ENCODE results near the gene S100A8. TPM values are rescaled to one million over a fixed set of nuclear protein-coding genes. Genes with fewer than 3 reads are reported as not detected.

Gene S100A8
- total RNA-seq (291 TPM), polyA plus RNA-seq (754 TPM)
- long read RNA-seq, donor 1, partial matches to known transcripts: 0 of 3 reads
- long read RNA-seq, donor 1, other reads (novel, unspliced or antisense): 0 of 3 reads
- long read RNA-seq, donor 2, transcript S100A8-202 (3 exons, 523 nt): major isoform, 37 of 58 reads
- long read RNA-seq, donor 2, transcript S100A8-203 (2 exons, 717 nt): minor isoform, 19 of 58 reads
- long read RNA-seq, donor 2, partial matches to known transcripts: 0 of 58 reads
- long read RNA-seq, donor 2, other reads (novel, unspliced or antisense): 0 of 58 reads
- long read RNA-seq, donor 3, transcript S100A8-202 (3 exons, 523 nt): major isoform, 43 of 67 reads
- long read RNA-seq, donor 3, transcript S100A8-203 (2 exons, 717 nt): minor isoform, 24 of 67 reads
- long read RNA-seq, donor 3, partial matches to known transcripts: 0 of 67 reads
- long read RNA-seq, donor 3, other reads (novel, unspliced or antisense): 0 of 67 reads
- long read RNA-seq, donor 4, transcript S100A8-202 (3 exons, 523 nt): major isoform, 27 of 46 reads
- long read RNA-seq, donor 4, transcript S100A8-203 (2 exons, 717 nt): minor isoform, 19 of 46 reads
- long read RNA-seq, donor 4, partial matches to known transcripts: 0 of 46 reads
- long read RNA-seq, donor 4, other reads (novel, unspliced or antisense): 0 of 46 reads
- long read RNA-seq, donor 5, transcript S100A8-203 (2 exons, 717 nt): minor isoform, 173 of 526 reads
- long read RNA-seq, donor 5, transcript S100A8-202 (3 exons, 523 nt): major isoform, 318 of 526 reads
- long read RNA-seq, donor 5, partial matches to known transcripts: 0 of 526 reads
- long read RNA-seq, donor 5, other reads (novel, unspliced or antisense): 35 of 526 reads
- long read RNA-seq, donor 6, transcript S100A8-202 (3 exons, 523 nt): major isoform, 33 of 42 reads
- long read RNA-seq, donor 6, transcript S100A8-203 (2 exons, 717 nt): minor isoform, 9 of 42 reads
- long read RNA-seq, donor 6, partial matches to known transcripts: 0 of 42 reads
- long read RNA-seq, donor 6, other reads (novel, unspliced or antisense): 0 of 42 reads
- long read RNA-seq, donor 7, transcript S100A8-203 (2 exons, 717 nt): minor isoform, 24 of 61 reads
- long read RNA-seq, donor 7, transcript S100A8-202 (3 exons, 523 nt): major isoform, 36 of 61 reads
- long read RNA-seq, donor 7, partial matches to known transcripts: 0 of 61 reads
- long read RNA-seq, donor 7, other reads (novel, unspliced or antisense): 0 of 61 reads
- long read RNA-seq, donor 8, transcript S100A8-202 (3 exons, 523 nt): major isoform, 23 of 36 reads
- long read RNA-seq, donor 8, transcript S100A8-203 (2 exons, 717 nt): minor isoform, 13 of 36 reads
- long read RNA-seq, donor 8, partial matches to known transcripts: 0 of 36 reads
- long read RNA-seq, donor 8, other reads (novel, unspliced or antisense): 0 of 36 reads
- long read RNA-seq, donor 9, transcript S100A8-203 (2 exons, 717 nt): minor isoform, 26 of 81 reads
- long read RNA-seq, donor 9, transcript S100A8-202 (3 exons, 523 nt): major isoform, 50 of 81 reads
- long read RNA-seq, donor 9, partial matches to known transcripts: 5 of 81 reads
- long read RNA-seq, donor 9, other reads (novel, unspliced or antisense): 0 of 81 reads
- long read RNA-seq, donor 10, transcript S100A8-202 (3 exons, 523 nt): major isoform, 56 of 76 reads
- long read RNA-seq, donor 10, transcript S100A8-203 (2 exons, 717 nt): minor isoform, 20 of 76 reads
- long read RNA-seq, donor 10, partial matches to known transcripts: 0 of 76 reads
- long read RNA-seq, donor 10, other reads (novel, unspliced or antisense): 0 of 76 reads

GRCh38 chr1:153390938-153391710 lies at the start of gene S100A8:
Gene S100A8 (minus strand): TSS chr1:153391073. CDS start chr1:153390535, 538 bp downstream.
- H3K9me3 ChIP-seq (ENCODE audit: control insufficient read depth in 2 of 2, insufficient read depth in 1 of 2, low read length in 1 of 2): no peaks in the 10 kb centered on the region
- H3K4me3 ChIP-seq (ENCODE audit: low read length in 2 of 2): no peak within 1 kb of the TSS
- no peak within 1 kb of the TSS for H3K27ac ChIP-seq (ENCODE audit: low read depth in 1 of 2, low read length in 1 of 2)
- no peaks in the 10 kb centered on the region for H3K27me3 ChIP-seq (ENCODE audit: control insufficient read depth in 2 of 2, insufficient read depth in 1 of 2, low read length in 1 of 2)
- WGBS: 86% methylated on average over 7 of the region's 7 CpGs
- no peaks in the 10 kb centered on the region for H3K4me1 ChIP-seq (ENCODE audit: control insufficient read depth in 2 of 2, insufficient read depth in 2 of 2, low read length in 2 of 2)
- DNase-seq (ENCODE audit: low read depth in 6 of 9, low spot score in 9 of 9): peak in 1 of 9 donors; percentile 20
- H3K36me3 ChIP-seq (ENCODE audit: control insufficient read depth in 2 of 2, insufficient read depth in 2 of 2, low read length in 1 of 2): no peaks in the 10 kb centered on the region

GRCh38 chr1:153439273-153439672 lies 48.4 kb upstream of the S100A8 start:
- H3K36me3 ChIP-seq (ENCODE audit: control insufficient read depth in 2 of 2, insufficient read depth in 2 of 2, low read length in 1 of 2): no peaks in the 10 kb centered on the region

GRCh38 chr1:153438599-153438998 lies 47.7 kb upstream of the S100A8 start:
- DNase-seq (ENCODE audit: low read depth in 6 of 9, low spot score in 9 of 9): no peak
- Histone ChIP-seq H3K27me3 (ENCODE audit: control insufficient read depth in 2 of 2, insufficient read depth in 1 of 2, low read length in 1 of 2) (no peaks in the 10 kb centered on the region), H3K27ac (ENCODE audit: low read depth in 1 of 2, low read length in 1 of 2) (no peak overlapping the region), H3K36me3 (ENCODE audit: control insufficient read depth in 2 of 2, insufficient read depth in 2 of 2, low read length in 1 of 2) (no peaks in the 10 kb centered on the region), H3K4me1 (ENCODE audit: control insufficient read depth in 2 of 2, insufficient read depth in 2 of 2, low read length in 2 of 2) (no peaks in the 10 kb centered on the region), H3K9me3 (ENCODE audit: control insufficient read depth in 2 of 2, insufficient read depth in 1 of 2, low read length in 1 of 2) (peaks cover 0 to 5% of the 10 kb centered on the region in 2 donors), H3K4me3 (ENCODE audit: low read length in 2 of 2) (no peak overlapping the region)
- WGBS: 87% methylated on average over 7 of the region's 7 CpGs

More at GRCh38 chr1:153439273-153439672, 48.4 kb upstream of the S100A8 start:
- Histone ChIP-seq H3K27ac (ENCODE audit: low read depth in 1 of 2, low read length in 1 of 2) (no peak overlapping the region), H3K4me1 (ENCODE audit: control insufficient read depth in 2 of 2, insufficient read depth in 2 of 2, low read length in 2 of 2) (no peaks in the 10 kb centered on the region), H3K9me3 (ENCODE audit: control insufficient read depth in 2 of 2, insufficient read depth in 1 of 2, low read length in 1 of 2) (peaks cover 0 to 6% of the 10 kb centered on the region in 2 donors), H3K27me3 (ENCODE audit: control insufficient read depth in 2 of 2, insufficient read depth in 1 of 2, low read length in 1 of 2) (no peaks in the 10 kb centered on the region), H3K4me3 (ENCODE audit: low read length in 2 of 2) (no peak overlapping the region)
- no peak for DNase-seq (ENCODE audit: low read depth in 6 of 9, low spot score in 9 of 9)

- H3K4me3 ChIP-seq (ENCODE audit: low read length in 2 of 2): no peak overlapping the region
- no peaks in the 10 kb centered on the region for H3K9me3 ChIP-seq (ENCODE audit: control insufficient read depth in 2 of 2, insufficient read depth in 1 of 2, low read length in 1 of 2)
- no peak for DNase-seq (ENCODE audit: low read depth in 6 of 9, low spot score in 9 of 9)
- H3K27me3 ChIP-seq (ENCODE audit: control insufficient read depth in 2 of 2, insufficient read depth in 1 of 2, low read length in 1 of 2): no peaks in the 10 kb centered on the region
- 95% methylated on average over 4 of the region's 4 CpGs for WGBS
- H3K27ac ChIP-seq (ENCODE audit: low read depth in 1 of 2, low read length in 1 of 2): no peak overlapping the region
- H3K36me3 ChIP-seq (ENCODE audit: control insufficient read depth in 2 of 2, insufficient read depth in 2 of 2, low read length in 1 of 2): no peaks in the 10 kb centered on the region
- no peaks in the 10 kb centered on the region for H3K4me1 ChIP-seq (ENCODE audit: control insufficient read depth in 2 of 2, insufficient read depth in 2 of 2, low read length in 2 of 2)
These were observed 46.4 kb upstream of the S100A8 start for GRCh38 chr1:153437236-153437635.

- Histone ChIP-seq H3K36me3 (ENCODE audit: control insufficient read depth in 2 of 2, insufficient read depth in 2 of 2, low read length in 1 of 2) (no peaks in the 10 kb centered on the region), H3K4me3 (ENCODE audit: low read length in 2 of 2) (no peak overlapping the region), H3K27ac (ENCODE audit: low read depth in 1 of 2, low read length in 1 of 2) (no peak overlapping the region), H3K4me1 (ENCODE audit: control insufficient read depth in 2 of 2, insufficient read depth in 2 of 2, low read length in 2 of 2) (no peaks in the 10 kb centered on the region), H3K9me3 (ENCODE audit: control insufficient read depth in 2 of 2, insufficient read depth in 1 of 2, low read length in 1 of 2) (no peaks in the 10 kb centered on the region), H3K27me3 (ENCODE audit: control insufficient read depth in 2 of 2, insufficient read depth in 1 of 2, low read length in 1 of 2) (no peaks in the 10 kb centered on the region)
- DNase-seq (ENCODE audit: low read depth in 6 of 9, low spot score in 9 of 9): no peak
- WGBS: 91% methylated on average over 11 of the region's 11 CpGs
These were observed 44.0 kb upstream of the S100A8 start for GRCh38 chr1:153434746-153435455.

GRCh38 chr1:153432874-153433681 lies 42.2 kb upstream of the S100A8 start:
- H3K36me3 ChIP-seq (ENCODE audit: control insufficient read depth in 2 of 2, insufficient read depth in 2 of 2, low read length in 1 of 2): no peaks in the 10 kb centered on the region
- 87% methylated on average over 9 of the region's 9 CpGs for WGBS
- no peaks in the 10 kb centered on the region for H3K9me3 ChIP-seq (ENCODE audit: control insufficient read depth in 2 of 2, insufficient read depth in 1 of 2, low read length in 1 of 2)
- no peaks in the 10 kb centered on the region for H3K27me3 ChIP-seq (ENCODE audit: control insufficient read depth in 2 of 2, insufficient read depth in 1 of 2, low read length in 1 of 2)
- DNase-seq (ENCODE audit: low read depth in 6 of 9, low spot score in 9 of 9): no peak
- H3K4me1 ChIP-seq (ENCODE audit: control insufficient read depth in 2 of 2, insufficient read depth in 2 of 2, low read length in 2 of 2): no peaks in the 10 kb centered on the region
- H3K4me3 ChIP-seq (ENCODE audit: low read length in 2 of 2): no peak overlapping the region
- no peak overlapping the region for H3K27ac ChIP-seq (ENCODE audit: low read depth in 1 of 2, low read length in 1 of 2)

- no peaks in the 10 kb centered on the region for H3K4me1 ChIP-seq (ENCODE audit: control insufficient read depth in 2 of 2, insufficient read depth in 2 of 2, low read length in 2 of 2)
- no peak for DNase-seq (ENCODE audit: low read depth in 6 of 9, low spot score in 9 of 9)
- no peak overlapping the region for H3K4me3 ChIP-seq (ENCODE audit: low read length in 2 of 2)
- no peaks in the 10 kb centered on the region for H3K9me3 ChIP-seq (ENCODE audit: control insufficient read depth in 2 of 2, insufficient read depth in 1 of 2, low read length in 1 of 2)
- H3K27me3 ChIP-seq (ENCODE audit: control insufficient read depth in 2 of 2, insufficient read depth in 1 of 2, low read length in 1 of 2): no peaks in the 10 kb centered on the region
- H3K27ac ChIP-seq (ENCODE audit: low read depth in 1 of 2, low read length in 1 of 2): no peak overlapping the region
- H3K36me3 ChIP-seq (ENCODE audit: control insufficient read depth in 2 of 2, insufficient read depth in 2 of 2, low read length in 1 of 2): no peaks in the 10 kb centered on the region
- 81% methylated on average over 4 of the region's 4 CpGs for WGBS
These were observed 41.1 kb upstream of the S100A8 start for GRCh38 chr1:153431928-153432327.
